CD4-positive, alpha-beta T cell treated with Interleukin-10 for 1 hour (primary cell): ENCODE data around the gene MTMR11.

Experiments
- DNase-seq: peaks from one replicate; pipeline ENCODE4 v3.0.0-alpha.2; 2020

MTMR11 gene

DNA sequence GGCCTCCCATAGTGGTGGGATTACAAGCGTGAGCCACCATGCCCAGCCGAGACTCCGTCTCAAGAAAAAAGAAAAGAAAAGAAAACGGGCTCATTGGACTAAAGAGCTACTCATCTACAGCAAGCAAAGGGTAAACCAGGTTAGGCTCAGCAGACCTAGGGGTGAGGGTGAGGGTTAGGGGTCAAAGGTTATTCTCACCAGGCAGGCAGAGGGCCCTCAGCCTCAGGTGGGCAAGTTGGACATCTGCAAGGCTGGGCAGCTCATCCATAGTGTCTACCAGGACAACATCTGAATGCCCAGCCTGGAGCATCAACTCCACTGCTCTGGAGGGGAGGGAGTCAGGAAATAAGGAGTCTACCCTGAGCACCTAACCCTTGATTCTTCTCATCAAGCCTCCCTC lies 3.5 kb downstream of the MTMR11 start:
- DNase-seq, result no peak

DNA sequence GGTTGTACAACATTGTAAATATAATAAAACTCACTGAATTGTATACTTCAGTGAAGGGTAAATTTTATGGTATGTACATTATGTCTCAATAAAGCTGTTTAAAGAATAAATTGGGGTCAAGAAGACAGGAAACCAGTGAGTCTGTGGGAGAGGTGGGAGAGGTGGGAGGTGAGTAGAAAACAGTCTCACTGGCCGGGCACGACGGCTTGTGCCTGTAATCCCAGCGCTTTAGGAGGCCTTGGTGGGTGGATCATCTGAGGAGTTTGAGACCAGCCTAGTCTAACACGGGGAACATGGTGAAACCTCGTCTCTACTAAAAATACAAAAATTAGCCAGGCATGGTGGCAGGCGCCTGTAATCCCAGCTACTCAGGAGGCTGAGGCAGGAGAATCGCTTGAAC lies 4.2 kb downstream of the MTMR11 start:
- DNase-seq, result no peak

DNA sequence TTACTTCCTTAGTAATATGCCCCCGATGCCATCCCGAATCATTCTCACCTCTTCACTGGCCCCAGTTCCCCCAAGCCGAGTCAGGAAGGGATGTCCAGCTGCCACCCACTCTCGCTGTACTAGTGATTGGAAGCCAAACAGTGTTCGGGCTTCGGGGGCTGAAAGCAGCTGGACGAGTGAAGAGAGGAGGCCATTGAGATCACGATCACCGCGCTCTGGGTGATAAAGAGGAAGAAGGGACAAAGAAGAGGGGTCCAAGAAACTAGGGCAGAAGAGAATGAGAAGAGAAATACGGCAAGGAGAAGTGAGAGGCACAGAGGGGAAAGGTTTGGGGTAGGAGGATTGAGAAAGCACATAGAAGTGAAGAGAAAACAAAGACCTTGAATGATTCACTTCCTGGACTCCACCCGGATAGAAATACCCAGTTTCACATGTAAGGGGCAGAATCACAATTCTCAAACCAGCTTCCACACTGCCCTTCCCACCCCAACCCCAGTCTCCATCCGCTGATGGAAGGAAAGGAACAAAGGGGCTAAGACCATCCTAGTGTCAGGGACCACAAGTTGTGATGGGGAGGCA lies 5.4 kb downstream of the MTMR11 start:
- no peak for DNase-seq

DNA sequence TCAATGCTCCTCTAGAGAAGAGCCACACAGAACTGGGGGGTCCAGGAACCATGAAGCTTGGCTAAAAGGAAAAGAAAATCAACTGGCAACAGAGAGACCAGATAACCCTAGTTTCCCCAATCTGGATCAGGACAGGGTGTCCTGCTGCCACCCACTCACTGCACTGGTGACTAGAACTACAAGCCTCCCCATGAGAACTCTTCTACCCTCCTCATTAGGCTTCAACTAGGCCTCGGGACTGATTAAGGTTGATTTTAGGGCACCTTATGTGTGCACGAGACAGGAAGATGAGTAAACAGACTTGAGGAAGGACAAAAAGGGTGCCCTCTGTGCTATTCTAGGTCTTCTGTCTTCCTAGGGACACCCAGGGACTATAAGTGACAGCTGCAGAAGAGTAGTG lies 6.8 kb downstream of the MTMR11 start:
- DNase-seq, result no peak

DNA sequence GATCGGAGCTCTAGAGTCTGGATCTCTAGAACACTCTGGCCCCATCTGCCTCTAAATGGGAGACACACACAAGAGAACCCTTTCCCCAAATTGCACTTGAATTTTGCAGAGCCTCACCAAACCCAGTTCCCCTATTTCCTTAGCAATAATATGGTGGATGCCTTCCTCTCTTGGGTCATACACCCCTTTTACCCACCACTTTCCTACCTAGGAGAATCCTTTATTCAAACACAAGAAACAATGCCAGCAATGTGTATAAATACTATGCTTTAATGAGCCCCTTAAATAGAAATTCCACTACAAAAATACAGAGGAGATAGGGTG lies 8.3 kb downstream of the MTMR11 start:
- no peak for DNase-seq

DNA sequence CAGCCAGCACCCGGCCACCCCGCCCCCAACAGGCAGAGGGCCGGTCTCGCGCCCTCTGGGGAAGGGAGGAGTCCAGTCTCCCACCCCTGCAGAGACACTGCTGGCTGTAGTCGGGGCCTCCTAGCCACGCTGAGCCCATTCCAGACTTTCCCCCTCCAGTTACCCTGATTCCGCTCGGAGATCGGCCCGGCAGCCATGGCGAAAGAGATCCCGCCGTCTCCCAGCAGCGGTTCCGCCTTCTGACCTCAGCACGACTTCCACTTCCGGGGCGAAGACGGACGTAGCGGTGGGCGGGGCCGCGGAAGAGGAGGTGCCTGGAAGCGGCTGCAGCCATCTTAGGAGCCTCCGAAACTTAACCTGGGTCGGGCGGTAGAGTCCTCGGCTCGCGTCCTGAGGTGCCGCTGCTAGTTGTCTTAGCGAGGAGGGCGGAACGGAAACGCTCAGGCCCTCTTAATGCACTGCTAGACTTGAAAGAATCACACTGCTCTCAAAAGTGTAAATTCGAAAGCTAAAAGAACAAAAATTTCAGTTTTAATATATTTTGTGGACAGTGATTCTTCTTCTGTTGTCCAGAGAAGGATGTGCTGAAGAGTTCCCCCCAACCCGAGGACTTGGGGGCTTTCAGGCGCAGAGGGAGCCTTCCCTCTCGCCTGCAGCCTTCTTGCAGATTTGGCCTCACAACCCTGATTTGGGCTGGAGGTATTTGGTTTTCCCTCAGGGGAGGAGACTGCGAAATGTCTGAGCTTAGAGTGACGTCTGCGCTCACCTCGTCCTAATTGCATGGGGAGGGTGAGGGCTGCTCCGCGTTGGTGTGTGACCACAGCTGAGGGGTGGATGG lies 8.9 kb downstream of the MTMR11 start, which contains the start of gene SF3B4:
Gene SF3B4 (minus strand): TSS at position 241 of the 838 bp plus-strand sequence. CDS start 44 bp downstream, at position 197.
- DNase-seq, result peak; percentile 95

DNA sequence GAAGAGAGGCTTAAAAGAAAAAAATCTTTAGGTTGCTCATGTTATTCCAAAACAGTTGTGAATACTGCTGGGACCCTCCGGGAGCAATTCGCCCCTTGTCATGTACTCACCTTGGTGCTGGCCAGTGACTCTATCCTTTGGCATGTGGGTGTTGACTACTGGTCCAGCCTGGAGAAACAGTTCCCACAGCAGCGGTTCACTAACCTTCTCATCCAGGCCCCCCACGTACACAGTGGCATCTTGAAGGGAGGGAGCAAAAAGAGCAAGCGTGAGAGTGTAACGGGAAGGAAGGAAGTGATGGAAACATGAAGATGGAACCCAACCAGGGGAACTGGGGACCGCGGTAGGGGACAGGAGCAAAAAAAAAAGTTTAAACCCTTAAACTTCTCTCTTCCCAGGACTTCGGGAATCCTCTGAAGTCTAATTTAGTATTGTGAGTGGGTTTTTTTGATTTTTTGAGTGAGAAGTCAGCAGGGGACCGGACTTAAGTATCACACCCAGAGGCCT lies 9.6 kb downstream of the MTMR11 start:
- DNase-seq, result no peak

DNA sequence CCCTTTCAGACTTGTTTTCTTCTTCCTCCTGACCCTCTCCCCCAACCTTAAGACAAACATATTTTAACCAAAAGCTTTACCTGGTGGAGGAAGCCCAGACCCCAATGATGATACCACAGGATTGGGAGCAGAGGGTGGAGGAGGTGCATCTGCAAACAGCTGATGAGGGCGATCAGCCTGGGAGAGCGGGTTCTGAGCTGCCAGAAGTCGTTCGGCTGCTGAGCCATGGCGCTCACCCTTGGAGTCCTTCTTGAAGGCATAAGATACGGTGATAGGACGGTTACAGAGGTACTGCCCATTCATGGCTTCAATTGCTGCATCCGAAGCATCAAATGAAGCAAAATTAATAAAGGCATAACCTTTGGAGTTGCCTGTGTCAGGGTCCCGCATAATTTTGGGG lies 10.4 kb downstream of the MTMR11 start:
- DNase-seq, result no peak

DNA sequence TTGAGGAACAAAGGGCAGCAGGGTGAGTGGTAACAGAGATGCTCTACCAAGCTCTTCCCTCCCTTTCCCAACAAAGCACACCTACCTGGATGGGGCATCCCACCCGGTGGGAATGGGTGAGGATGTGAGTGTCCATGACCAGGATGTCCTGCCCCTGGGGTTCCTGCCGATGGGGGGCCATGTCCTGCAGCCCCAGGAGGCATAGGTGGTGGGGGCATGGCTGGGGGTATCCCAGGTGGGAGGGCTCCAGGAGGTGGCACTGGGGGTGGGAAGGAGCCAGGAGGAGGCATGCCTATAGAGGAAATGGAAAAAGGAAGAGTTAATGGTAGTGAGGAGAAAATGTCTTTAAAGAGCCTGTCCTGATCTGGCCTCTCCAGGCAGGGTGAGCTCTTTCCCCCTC lies 10.9 kb downstream of the MTMR11 start:
- DNase-seq, result no peak

DNA sequence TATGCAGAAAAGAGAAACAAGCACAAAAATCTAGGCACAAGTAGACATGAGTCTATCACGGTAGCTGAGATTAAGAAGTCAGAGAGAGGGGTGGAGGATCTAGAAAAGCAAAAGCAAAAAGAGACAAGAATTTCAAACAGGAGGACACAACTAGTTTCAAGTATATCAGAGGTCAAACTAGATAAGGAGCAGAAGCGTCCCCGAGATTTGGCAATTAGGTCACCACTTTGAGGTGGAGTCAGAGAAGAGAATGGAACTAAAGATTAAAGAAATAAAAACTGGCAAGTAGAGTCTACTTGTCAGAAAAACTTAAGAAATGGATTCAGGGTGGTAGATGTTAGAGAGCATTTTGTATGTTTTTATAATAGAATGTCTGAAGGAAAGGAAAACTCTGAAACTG lies 11.3 kb downstream of the MTMR11 start:
- no peak for DNase-seq

DNA sequence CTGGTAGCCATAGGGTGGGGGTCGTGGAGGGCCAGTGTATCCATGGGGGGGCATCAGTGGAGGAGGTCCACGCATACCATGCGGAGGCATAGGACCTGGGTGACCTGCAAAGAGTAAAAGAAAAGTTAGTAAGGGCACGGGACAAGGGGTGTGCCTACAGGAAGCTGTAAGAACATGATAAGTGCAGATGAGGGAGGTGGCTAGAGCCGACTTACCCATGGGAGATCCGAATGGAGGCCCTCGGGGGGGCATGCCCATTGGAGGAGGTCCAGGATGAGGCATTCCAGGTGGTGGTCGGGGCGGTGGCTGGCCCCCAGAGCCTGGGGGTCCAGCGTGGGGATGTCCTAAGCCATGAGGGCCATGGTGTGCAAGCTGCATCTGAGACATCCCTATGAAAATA lies 13.1 kb downstream of the MTMR11 start:
- DNase-seq, result no peak

DNA sequence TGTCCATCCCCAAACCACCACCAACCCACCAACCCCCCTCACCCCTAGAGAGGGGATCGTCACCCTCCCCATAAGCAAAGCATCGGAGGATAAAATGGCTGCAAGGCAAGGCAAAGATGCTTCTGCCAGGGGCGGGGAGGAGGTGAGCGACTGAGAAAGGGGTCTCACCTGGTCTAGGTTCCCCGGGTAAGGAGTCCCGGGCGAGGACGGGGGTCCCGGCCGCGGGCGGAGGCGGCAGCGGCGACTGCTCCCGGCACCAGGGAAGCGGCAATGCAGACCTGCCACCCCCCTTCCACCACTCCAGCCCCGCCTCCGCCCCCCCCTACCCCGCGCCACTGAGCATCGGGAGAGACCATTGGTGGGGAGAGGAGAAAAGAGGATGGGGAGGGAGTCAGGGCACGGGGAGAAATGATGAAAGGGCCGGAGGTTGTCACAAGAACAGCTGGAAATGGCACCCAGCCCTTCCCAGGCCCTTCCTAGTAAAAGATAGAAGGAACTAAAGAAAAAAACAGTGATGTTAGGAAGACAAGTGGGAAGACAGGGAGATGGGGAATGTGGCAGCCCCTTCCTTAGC lies 19.0 kb downstream of the MTMR11 start, which contains the start of gene SV2A:
Gene SV2A (minus strand): TSS at position 274 of the 574 bp plus-strand sequence. CDS start 4,004 bp downstream, outside the sequence.
- peak; percentile 57 for DNase-seq

DNA sequence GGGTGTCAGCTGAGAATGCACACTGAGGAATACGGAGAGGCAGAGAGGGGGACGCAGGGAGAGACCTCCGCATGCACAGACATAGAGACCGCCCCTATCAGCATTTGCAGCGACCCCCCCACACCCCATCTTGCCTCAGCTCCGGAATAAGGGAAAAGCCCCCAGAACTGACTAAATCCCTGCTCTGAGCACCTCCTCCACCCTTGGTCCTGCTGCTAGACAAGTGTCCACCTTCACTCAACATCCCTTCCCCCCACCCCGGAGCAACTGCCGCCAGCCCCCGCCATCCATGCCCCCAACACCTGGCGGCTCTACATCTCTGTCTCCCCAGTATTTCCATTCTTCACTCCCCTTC lies 19.8 kb downstream of the MTMR11 start:
- no peak for DNase-seq

DNA sequence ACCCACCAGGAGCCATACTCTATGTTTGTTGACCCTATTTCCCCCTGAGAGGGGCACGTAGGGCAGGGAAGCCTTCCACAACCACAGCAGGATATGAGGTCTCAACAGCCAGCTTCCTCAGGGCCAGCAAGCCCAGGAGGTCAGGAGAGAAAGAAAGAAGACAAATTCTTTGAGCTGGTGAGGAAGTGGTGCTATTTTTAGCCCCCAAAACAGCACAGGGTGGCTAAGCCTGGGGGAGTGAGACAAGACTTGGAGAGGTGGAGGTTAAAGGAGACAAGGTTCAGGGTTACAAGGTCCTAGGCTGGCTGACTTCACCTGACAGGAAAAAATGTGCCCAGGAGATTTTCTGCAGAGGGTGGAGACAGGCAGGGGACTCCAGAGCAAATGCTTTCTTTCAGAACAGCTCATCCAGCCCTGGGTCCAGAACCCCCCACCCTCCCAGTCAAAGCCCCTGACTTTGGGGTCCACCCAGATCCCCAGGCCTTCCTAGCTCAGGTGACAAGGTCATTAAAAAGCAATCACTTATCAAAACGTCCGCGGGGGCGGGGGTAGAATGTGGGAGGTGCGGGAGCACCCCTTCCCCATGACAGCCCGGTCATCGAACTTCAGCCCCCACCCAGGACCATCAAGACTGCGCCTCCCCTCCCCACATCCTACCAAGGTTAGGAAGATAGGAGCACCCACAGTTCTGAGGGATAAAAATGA lies 20.3 kb downstream of the MTMR11 start:
- DNase-seq, result no peak

DNA sequence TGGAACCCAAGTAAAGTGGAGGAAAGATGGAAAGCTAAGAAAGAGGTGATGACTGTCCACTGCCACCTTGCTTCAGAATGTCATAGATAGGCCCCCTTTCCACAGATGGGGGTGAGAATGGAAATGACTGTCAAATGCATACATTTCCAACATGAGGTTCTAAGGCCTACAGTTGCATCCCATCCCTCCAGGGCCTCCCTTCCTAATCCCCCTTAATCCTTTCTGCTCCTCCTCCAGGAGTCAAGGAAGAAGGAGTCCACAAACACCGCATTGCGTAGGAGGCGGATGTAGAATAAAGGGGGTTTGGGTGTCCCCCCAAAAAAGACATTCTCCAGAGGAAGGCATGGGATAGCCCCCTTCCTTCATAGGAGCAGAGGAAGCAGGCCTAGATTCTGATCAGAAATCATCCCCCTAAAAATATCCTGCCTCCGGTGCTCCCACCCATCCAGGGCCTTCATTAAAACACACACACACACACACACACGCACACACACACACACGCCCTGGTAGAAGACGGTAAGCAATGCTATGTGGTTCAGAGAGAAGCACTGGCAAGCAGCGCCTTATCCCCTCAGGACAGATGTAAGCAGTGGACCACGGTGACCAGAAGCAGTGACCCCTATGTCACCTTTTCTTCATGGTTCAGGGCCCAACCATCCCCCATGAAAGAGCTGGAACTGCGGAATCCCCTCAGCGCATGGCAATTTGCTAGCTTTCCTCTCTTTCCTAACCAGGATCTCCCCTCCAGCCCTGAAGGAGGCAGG lies 21.1 kb downstream of the MTMR11 start:
- no peak for DNase-seq

DNA sequence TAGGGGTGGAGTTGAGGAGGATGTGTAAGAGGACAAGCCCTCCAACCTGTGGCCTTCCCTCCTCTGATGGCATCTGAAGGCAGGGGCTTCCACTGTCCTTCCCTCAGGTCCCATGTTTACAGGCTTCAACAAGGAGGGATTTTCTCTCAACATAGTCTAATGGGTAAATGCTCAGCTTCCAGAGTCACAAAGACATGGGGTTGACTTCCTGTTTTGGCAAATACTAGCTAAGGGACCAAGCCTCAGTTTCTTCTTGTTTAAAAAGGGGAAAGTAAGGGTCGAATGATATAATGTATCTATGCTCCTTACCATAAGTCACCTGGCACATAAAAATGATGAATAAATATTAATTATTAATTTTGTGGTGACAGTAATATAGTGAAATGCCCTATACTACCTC lies 22.1 kb downstream of the MTMR11 start:
- no peak for DNase-seq

DNA sequence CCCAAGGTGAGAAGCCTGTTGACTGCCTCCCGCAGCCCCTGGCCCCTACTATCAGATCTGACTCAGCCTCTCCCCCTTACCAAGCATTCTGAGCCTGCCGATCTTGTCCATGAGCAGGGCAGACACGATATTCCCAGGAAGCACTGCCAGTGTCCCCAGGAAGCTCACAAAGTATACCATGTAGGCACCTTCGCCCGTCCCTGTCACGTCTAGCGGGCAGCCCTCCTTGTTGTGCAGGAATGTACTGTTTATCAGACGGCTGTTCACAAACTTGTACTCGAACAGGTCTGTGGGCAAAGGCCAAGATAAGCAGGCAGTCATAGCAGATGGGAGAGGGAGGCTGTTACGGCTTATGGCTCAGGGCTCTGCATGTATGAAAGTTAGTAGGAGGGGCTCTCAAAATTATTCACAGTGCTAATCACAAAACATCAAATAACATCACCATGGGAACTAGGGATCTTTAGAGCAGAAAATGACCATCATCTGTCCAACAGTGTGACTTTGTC lies 30.1 kb downstream of the MTMR11 start:
- no peak for DNase-seq

DNA sequence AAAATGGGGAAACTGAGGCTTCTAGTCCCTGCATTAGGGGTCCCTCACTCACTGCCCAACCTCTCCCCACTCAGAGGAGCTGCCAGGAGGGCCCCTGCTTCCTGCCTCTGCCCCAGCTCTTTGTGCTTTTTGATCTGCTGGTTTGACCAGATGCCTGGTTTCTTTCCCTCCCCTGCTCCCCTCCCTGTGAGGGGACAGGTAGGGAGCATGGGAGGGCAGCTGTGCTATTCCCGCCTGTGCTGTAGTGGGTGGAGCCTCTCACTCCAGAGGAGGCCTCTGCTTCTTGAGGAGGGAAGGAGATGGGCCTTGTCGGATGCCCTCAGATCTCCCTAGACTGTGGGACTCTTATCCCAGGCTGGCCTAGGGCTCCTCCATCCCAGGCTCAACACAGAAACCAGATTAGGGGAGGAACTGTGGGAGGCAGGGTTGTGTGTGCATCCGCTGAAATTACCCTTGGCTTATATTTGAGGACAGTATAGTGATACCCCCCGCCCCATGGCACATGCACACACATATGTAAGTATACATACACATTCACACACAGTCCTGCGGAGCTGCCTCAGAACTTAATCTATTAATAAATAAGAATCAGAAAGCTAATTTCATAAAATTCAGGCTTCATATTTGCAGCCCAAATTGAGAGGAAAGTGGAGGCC lies 32.7 kb downstream of the MTMR11 start:
- no peak for DNase-seq

DNA sequence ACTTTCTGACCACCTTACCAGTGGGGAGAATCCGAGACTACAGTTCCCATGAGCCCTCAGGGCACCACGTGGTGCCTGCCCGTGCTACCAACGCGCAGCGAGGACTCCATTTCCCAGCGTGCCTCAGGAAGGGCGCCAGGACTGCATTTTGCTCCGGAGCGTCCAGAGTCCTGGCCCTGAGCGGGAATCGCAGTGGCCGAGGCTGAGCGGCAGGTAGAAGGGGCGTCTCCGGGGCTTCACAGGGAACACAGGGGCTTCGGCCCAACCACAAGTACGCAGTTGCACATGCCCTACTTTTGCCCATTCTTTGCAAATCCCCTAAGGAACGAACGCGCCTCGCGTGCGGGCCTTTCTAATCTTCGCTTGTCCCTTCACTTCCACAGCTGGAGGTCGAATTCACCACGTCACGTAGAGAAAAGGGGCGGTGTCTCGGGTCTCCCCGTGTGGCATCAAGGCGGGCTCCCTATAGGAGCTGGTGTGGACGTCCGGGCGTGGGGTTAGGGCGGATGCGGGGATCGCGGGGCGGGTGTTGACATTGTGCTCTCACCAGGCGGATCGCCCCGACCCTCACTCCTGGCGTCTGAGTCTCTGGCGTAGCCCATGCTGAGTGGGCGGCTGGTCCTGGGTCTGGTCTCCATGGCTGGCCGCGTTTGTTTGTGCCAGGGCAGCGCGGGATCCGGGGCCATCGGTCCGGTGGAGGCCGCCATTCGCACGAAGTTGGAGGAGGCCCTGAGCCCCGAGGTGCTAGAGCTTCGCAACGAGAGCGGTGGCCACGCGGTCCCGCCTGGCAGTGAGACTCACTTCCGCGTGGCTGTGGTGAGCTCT lies 37.0 kb downstream of the MTMR11 start, which contains the start of gene BOLA1:
Gene BOLA1 (plus strand): TSS at position 109 of the 825 bp plus-strand sequence. CDS start 492 bp downstream, at position 601.
- DNase-seq, result peak; percentile 84

DNA sequence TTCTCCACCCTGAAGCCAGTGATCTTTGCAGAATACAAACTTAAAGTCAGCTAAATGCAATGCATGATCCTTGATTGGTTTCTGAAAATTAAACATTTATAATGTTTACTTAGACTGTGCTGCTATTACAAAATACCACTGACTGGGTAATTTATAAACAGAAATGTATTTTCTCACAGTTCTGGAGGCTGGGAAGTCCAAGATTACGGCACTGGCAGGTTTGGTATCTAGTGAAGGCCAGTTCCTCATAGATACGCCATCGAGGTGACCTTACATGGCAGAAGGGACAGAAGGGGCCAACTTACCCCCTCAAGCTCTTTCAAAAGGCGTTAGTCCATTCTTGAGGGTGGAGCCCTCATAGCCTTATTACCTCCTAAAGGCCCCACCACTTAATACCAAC lies 40.1 kb downstream of the MTMR11 start:
- no peak for DNase-seq

DNA sequence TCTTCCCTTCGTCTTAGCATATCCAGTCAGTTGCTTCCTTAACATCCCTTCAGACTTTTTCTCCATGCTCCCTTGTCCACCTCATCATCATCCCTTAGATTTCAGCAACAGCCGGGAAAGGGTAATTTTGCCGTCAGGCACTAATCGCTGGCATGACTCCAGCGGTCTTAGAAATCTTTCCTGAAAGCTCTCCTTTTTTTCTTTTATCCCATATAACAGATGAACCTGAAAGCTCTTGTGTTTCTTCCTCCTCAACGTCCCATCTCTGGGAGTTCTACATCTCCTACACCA lies 47.7 kb downstream of the MTMR11 start:
- DNase-seq, result no peak
